PC-3 (cell line): ENCODE data around the gene DCDC1.

ENCODE experiments used
- CTCF ChIP-seq: fragments of 300-600 bp; sonication (generic); conservative IDR thresholded peaks from 2 replicates; pipeline ENCODE4 v1.5.1; 2017; ENCODE audit warnings: antibody characterized with exemption, low read depth, mild to moderate bottlenecking, low read length
- EZH2phosphoT487 ChIP-seq: fragments of 300-600 bp; sonication (generic); IDR thresholded peaks from 2 replicates; pipeline ENCODE4 v1.6.1; 2018; ENCODE audit warnings: mild to moderate bottlenecking, antibody characterized with exemption, low read length, borderline replicate concordance

- TF ChIP-seq CTCF (no peak), EZH2phosphoT487 (no peak)
These were observed 319.3 kb downstream of the DCDC1 start for GRCh38 chr11:31050061-31050765.
